ENCODE measurements around the gene CACNA1C.

The CACNA1C gene

GRCh38 chr12:2390850-2391390 lies 338.1 kb downstream of the CACNA1C start:
- DNase-seq (ENCODE audit: low read depth in 2 of 2) = no peak

DNA sequence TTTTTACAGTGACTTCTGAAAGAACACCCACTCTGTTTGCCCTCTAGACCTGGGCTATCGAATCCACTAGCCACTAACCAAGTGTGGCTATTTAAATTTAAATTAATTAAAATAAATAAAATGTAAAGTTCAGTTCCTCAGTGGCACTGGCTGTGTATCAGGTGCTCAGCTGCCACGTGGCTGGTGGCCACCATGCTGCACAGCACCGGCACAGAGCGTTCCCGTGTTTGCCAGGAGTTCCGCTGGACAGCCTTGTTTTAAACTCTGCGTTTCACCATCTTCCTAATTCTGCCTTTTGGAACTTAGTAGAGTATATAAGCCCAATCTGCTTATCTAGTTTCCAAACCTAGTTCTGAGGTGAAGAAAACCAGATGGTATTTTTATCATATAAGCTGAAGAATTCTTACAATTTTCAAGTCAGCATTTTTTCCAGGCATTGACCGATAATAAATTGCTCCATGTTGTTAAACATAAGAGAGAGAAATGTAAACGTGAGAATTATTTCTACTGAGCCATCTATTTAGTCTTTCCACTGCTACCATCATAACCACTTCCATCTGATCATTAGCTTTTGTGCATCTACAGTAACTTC lies 339.0 kb downstream of the CACNA1C start:
- DNase-seq (ENCODE audit: low read depth in 2 of 2) = no peak

- DNase-seq (ENCODE audit: low read depth in 2 of 2) = no peak
These were observed 340.2 kb downstream of the CACNA1C start for GRCh38 chr12:2393016-2393415.

DNA sequence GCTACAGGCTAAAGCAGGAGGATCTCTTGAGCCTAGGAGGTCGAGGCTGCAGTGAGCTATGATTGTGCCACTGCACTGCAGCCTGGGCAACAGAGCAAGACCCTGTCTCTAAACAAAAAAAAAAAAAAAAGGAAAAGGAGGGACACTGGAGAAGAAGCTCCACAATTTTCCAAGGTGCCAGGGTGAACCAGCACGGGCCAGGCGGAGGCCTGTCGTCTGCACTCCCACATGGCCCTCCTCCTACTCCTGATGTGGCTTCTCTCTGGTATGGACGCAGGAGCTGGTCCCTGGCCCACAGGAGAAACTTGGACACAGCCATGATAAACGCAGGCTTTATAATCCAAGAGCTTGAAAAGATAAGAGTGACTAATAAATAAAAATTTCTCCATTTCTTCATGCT lies 341.2 kb downstream of the CACNA1C start:
- no peak for DNase-seq (ENCODE audit: low read depth in 2 of 2)

- DNase-seq (ENCODE audit: low read depth in 2 of 2) = no peak
These were observed 342.7 kb downstream of the CACNA1C start for GRCh38 chr12:2395354-2395977.

GRCh38 chr12:2396448-2396871 lies 343.7 kb downstream of the CACNA1C start:
- DNase-seq (ENCODE audit: low read depth in 2 of 2) = no peak

DNA sequence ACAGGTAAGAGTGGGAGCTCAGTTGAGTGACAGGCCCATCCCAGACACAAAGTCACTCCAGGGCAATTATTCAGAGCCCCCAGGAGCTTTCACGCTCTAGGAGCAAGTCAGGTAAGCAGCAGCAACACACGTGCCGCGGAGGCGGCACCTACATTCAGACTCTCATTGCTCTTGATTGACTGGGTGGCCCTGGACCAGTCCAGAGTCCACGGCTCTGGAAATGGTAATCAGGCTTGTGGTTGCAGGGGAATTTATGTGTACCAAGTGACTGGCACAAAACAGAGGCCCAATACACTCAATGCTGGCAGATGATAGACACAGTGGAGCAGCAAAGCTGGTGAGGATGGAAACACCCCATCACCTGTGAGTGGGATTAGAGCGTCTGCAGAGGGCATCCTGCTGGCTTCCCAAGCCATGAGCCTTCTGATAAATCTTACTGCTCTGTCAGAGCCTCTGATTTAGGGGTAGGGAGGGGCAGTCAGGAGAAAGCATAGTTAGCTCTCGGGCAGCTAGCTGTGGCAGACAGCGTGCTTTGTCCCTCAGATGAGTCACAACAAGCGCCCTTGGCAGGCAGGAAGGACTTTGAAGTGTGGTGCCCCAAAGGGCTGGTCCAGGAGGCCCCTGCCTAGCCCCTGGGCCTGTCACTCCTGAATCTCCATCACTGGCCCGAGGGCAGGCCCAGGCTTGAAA lies 344.7 kb downstream of the CACNA1C start:
- DNase-seq (ENCODE audit: low read depth in 2 of 2) = no peak

GRCh38 chr12:2401040-2401439 lies 348.3 kb downstream of the CACNA1C start:
- DNase-seq (ENCODE audit: low read depth in 2 of 2) = no peak

DNA sequence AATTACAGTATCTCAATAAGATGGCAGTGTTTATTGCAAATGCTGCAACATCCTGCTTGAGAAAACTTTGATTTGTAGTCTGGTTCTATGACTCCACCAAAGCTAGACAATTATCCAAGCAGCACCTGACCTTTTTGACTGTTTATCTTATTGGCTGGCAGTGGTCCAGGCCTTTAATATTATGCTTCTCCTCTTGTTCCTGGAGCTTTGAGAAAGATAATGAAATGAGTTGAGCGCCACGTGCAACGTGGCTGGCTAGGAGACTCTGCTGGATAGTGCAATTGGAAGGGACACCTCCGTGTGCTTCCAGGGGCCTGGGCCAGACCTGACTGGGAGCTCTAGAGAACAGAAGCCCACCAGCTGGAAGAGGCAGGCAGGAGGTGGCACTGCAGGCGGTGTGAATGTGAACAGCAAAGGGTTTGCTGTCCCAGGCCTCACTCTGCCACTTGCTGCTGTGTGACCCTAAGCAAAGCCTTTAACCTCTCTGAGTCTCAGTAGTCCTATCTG lies 349.3 kb downstream of the CACNA1C start:
- DNase-seq (ENCODE audit: low read depth in 2 of 2) = no peak

GRCh38 chr12:2403221-2403976 lies 350.6 kb downstream of the CACNA1C start:
- no peak for DNase-seq (ENCODE audit: low read depth in 2 of 2)

- no peak for DNase-seq (ENCODE audit: low read depth in 2 of 2)
These were observed 352.3 kb downstream of the CACNA1C start for GRCh38 chr12:2405039-2405438.

DNA sequence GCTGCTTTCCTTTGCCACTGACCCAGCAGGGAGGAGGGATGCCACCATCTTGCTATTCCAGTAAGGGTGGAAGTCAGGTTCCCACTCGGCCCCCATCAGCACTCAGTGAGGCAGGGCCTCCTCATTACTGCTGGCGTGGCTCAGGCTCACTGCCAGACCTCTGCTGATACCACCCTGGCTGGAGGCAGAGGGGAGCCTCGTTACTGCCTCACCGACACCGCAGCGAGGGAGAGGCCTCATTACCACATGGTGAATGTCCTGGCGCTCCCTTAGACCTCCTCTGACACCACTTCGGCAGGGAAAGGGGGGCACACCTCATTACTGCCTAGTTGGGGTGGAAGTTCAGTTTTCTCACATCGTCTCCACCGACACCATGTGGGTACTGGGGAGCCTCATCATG lies 354.1 kb downstream of the CACNA1C start:
- no peak for DNase-seq (ENCODE audit: low read depth in 2 of 2)

DNA sequence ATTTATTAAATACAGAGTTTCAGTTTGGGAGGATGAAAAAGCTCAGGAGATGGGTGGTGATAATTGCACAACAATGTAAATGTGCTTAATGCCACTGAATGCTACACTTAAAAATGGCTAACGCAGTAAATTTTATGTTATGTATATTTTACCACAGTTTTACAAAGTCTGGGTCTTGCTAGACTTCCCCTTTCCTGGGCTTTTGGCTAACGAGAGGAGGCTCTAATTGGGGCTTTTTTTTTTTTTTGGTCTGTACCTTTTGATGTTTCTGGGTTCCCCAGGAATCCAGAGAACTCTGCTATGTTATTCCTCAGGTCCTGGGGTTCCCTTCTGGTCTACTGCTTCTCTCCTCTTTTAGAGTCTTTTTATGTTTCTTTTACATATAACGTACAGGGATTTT lies 355.5 kb downstream of the CACNA1C start:
- no peak for DNase-seq (ENCODE audit: low read depth in 2 of 2)

GRCh38 chr12:2409656-2410265 lies 357.0 kb downstream of the CACNA1C start:
- DNase-seq (ENCODE audit: low read depth in 2 of 2) = no peak

- DNase-seq (ENCODE audit: low read depth in 2 of 2) = no peak
These were observed 357.7 kb downstream of the CACNA1C start for GRCh38 chr12:2410496-2410895.

- DNase-seq (ENCODE audit: low read depth in 2 of 2) = no peak
These were observed 358.2 kb downstream of the CACNA1C start for GRCh38 chr12:2411011-2411410.

- no peak for DNase-seq (ENCODE audit: low read depth in 2 of 2)
These were observed 359.0 kb downstream of the CACNA1C start for GRCh38 chr12:2411616-2412304.

- DNase-seq (ENCODE audit: low read depth in 2 of 2) = no peak
These were observed 359.5 kb downstream of the CACNA1C start for GRCh38 chr12:2412305-2412643.

- DNase-seq (ENCODE audit: low read depth in 2 of 2) = no peak
These were observed 360.5 kb downstream of the CACNA1C start for GRCh38 chr12:2413301-2413700.

DNA sequence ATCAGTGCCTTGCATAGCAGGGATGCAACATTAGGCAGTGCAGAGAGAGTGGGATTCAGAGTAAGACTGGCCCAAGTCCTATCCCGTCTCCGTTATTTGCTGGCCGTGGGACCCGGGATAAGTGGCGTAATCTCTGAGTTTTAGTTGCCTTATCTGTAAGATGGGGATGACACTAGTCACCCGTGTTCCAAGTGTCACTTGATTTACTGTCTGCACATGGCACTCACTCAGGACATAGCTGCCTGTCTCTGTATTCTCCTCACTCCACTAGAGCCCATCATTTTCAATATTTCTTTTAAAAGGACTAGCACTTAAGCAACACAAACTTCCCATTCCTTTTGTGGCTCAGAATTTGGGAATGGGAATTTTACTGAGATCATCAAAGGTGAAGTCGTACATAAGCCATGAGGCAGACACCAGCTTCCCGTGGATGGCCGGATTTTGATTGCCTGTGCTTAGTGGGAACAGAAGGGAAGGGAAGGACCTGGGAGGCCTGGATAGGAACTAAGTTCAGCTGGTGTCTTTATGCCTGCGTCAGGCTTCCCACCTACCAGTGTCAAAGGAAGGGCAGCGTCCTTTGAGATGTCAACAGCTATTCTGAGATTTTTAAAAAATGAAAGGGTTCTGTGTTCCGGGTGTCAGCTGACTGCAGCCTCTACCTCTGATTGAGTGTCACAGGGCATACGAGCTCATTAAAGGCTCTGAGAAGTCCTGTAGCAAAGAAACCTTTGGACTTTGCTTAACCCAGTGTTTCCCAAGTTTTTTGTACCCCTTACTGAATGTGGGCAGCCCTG lies 361.4 kb downstream of the CACNA1C start:
- no peak for DNase-seq (ENCODE audit: low read depth in 2 of 2)
